Islet precursor cell (in vitro differentiated cells): ENCODE results near the gene FBXO42.

Experiments
- DNase-seq: peaks from one replicate; pipeline ENCODE4 v3.0.0-alpha.2; 2018

The FBXO42 gene

GRCh38 chr1:16351994-16352841 lies at the start of gene FBXO42:
Gene FBXO42, minus strand, starts transcription at chr1:16352480. Its CDS starts 37,062 bp downstream, at chr1:16315418.
- DNase-seq, result peak; percentile 97

- no peak for DNase-seq
Observed at GRCh38 chr1:16398371-16398953, 46.2 kb upstream of the FBXO42 start.

- no peak for DNase-seq
Observed at GRCh38 chr1:16397120-16397519, 44.8 kb upstream of the FBXO42 start.

GRCh38 chr1:16396591-16396990 lies 44.3 kb upstream of the FBXO42 start:
- no peak for DNase-seq

GRCh38 chr1:16394977-16395376 lies 42.7 kb upstream of the FBXO42 start:
- no peak for DNase-seq

GRCh38 chr1:16393570-16394521 lies 41.6 kb upstream of the FBXO42 start:
- DNase-seq, result no peak

GRCh38 chr1:16392740-16393569 lies 40.7 kb upstream of the FBXO42 start:
- DNase-seq, result no peak

GRCh38 chr1:16391411-16391810 lies 39.1 kb upstream of the FBXO42 start:
- no peak for DNase-seq

- DNase-seq, result no peak
Observed at GRCh38 chr1:16387201-16388188, 35.2 kb upstream of the FBXO42 start.

GRCh38 chr1:16386454-16387113 lies 34.3 kb upstream of the FBXO42 start:
- no peak for DNase-seq

- no peak for DNase-seq
Observed at GRCh38 chr1:16385659-16386453, 33.6 kb upstream of the FBXO42 start.

- no peak for DNase-seq
Observed at GRCh38 chr1:16383888-16384287, 31.6 kb upstream of the FBXO42 start.

GRCh38 chr1:16380868-16381267 lies 28.6 kb upstream of the FBXO42 start:
- DNase-seq, result no peak

GRCh38 chr1:16378443-16378842 lies 26.2 kb upstream of the FBXO42 start:
- DNase-seq, result no peak

GRCh38 chr1:16376971-16377370 lies 24.7 kb upstream of the FBXO42 start:
- DNase-seq, result no peak

GRCh38 chr1:16375521-16376340 lies 23.5 kb upstream of the FBXO42 start:
- no peak for DNase-seq

- DNase-seq, result no peak
Observed at GRCh38 chr1:16374266-16374665, 22.0 kb upstream of the FBXO42 start.

- DNase-seq, result no peak
Observed at GRCh38 chr1:16372535-16373285, 20.4 kb upstream of the FBXO42 start.
